B cell (primary cell): ENCODE results near the gene ZCCHC2.

Experiments
- EZH2 ChIP-seq: IDR thresholded peaks from 2 replicates; pipeline ENCODE4 v1.6.1; 2012; ENCODE audit warnings: borderline replicate concordance, low read depth, mild to moderate bottlenecking, moderate library complexity, low read length; ENCODE audit not compliant: insufficient read depth, poor library complexity, severe bottlenecking
- TF ChIP-seq, protein P1 (sequence below): fragments of 200-600 bp; IDR thresholded peaks from one replicate; pipeline ENCODE4 v1.8.0; 2022; ENCODE audit warnings: antibody characterized with exemption, mild to moderate bottlenecking

- TF ChIP-seq, protein P1, sequence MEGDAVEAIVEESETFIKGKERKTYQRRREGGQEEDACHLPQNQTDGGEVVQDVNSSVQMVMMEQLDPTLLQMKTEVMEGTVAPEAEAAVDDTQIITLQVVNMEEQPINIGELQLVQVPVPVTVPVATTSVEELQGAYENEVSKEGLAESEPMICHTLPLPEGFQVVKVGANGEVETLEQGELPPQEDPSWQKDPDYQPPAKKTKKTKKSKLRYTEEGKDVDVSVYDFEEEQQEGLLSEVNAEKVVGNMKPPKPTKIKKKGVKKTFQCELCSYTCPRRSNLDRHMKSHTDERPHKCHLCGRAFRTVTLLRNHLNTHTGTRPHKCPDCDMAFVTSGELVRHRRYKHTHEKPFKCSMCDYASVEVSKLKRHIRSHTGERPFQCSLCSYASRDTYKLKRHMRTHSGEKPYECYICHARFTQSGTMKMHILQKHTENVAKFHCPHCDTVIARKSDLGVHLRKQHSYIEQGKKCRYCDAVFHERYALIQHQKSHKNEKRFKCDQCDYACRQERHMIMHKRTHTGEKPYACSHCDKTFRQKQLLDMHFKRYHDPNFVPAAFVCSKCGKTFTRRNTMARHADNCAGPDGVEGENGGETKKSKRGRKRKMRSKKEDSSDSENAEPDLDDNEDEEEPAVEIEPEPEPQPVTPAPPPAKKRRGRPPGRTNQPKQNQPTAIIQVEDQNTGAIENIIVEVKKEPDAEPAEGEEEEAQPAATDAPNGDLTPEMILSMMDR, result no peak
- TF ChIP-seq EZH2, result no peak
Measured at GRCh38 chr18:62485684-62486083, 37.1 kb upstream of the ZCCHC2 start.
